Progenitor cell of endocrine pancreas (in vitro differentiated cells): ENCODE data around the gene GABPB1. TPM values are rescaled to one million over a fixed set of nuclear protein-coding genes. Genes with fewer than 3 reads are reported as not detected.

Experiments used
- DNase-seq: peaks from one replicate; pipeline ENCODE4 v3.0.0; 2021; ENCODE audit warnings: low spot score; ENCODE audit not compliant: unreplicated experiment
- H3K27ac Mint-ChIP-seq: 2 replicates; pipeline ENCODE4 v1.8.0; 2021; ENCODE audit warnings: mild to moderate bottlenecking, moderate library complexity, mixed read lengths
- H3K27me3 Mint-ChIP-seq: 2 replicates; pipeline ENCODE4 v1.8.0; 2021; ENCODE audit warnings: mixed read lengths
- H3K36me3 Mint-ChIP-seq: 2 replicates; pipeline ENCODE4 v1.8.0; 2022; ENCODE audit warnings: mixed read lengths; ENCODE audit not compliant: insufficient read depth
- H3K4me1 Mint-ChIP-seq: 2 replicates; pipeline ENCODE4 v1.8.0; 2021; ENCODE audit warnings: low read depth, mixed read lengths
- H3K4me3 Mint-ChIP-seq: 2 replicates; pipeline ENCODE4 v1.8.0; 2021; ENCODE audit warnings: low read depth, mild to moderate bottlenecking, moderate library complexity, mixed read lengths
- H3K9me3 Mint-ChIP-seq: 2 replicates; pipeline ENCODE4 v1.8.0; 2021; ENCODE audit warnings: low read depth, mixed read lengths
- total RNA-seq: library from RNA; stranded (reverse); gene quantifications from 2 replicates; pipeline ENCODE4 v1.2.1, GENCODE V29; 2021
- TF ChIP-seq, protein P1 (sequence below): fragments of 200-600 bp; sonication (generic); IDR thresholded peaks from one replicate; pipeline ENCODE4 v1.5.0; 2021; ENCODE audit warnings: antibody characterized with exemption, mild to moderate bottlenecking; ENCODE audit not compliant: unreplicated experiment

The GABPB1 gene
- total RNA-seq, 1 donor from 2014 or later: 41.7 TPM

DNA sequence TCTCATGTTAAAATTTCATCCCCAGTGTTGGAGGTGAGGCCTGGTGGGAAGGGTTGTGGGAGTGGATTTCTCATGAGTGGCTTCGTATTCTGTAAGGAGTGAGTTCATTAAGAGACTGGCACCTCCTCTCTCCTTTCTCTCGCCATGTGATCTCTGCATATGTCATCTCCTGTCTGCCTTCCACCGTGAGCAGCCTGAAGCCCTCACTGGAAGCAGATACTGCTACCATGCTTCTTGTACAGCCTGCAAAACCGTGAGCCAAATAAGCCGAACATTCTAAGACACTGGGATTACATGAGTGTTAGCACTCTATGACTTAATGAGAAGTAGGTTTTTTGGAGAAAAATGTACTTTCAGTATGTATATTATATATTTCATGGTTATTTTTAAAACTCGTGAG lies 6.8 kb upstream of the GABPB1 start:
- Mint-ChIP-seq H3K27ac (no peak overlapping the region), H3K9me3 (no peaks in the 10 kb centered on the region), H3K36me3 (peaks cover 19% of the 10 kb centered on the region)

DNA sequence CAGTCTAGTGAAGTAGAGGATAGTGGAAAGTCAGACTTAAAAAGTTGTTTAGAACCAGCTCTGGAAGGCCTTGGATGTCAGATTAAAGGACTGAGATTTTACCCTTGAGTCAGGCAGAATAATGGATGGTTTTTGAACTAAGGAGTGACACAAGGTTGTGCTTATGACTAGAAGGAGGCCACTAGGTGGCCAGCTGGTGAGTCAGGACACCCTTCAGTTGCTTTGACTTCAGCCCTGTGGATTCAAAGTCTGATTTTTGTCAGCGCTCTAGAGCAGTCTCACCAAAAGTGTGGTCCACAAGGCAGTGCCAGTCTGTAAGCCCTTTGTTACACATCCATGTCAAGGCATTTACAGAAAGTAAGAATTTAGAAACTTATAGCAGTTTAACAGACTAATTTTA lies 3.8 kb upstream of the GABPB1 start:
- Mint-ChIP-seq H3K27ac (no peak overlapping the region), H3K9me3 (no peaks in the 10 kb centered on the region), H3K4me1 (peaks cover 15% of the 10 kb centered on the region), H3K36me3 (peaks cover 22% of the 10 kb centered on the region), H3K27me3 (no peaks in the 10 kb centered on the region), H3K4me3 (no peak overlapping the region)
- TF ChIP-seq, protein P1, sequence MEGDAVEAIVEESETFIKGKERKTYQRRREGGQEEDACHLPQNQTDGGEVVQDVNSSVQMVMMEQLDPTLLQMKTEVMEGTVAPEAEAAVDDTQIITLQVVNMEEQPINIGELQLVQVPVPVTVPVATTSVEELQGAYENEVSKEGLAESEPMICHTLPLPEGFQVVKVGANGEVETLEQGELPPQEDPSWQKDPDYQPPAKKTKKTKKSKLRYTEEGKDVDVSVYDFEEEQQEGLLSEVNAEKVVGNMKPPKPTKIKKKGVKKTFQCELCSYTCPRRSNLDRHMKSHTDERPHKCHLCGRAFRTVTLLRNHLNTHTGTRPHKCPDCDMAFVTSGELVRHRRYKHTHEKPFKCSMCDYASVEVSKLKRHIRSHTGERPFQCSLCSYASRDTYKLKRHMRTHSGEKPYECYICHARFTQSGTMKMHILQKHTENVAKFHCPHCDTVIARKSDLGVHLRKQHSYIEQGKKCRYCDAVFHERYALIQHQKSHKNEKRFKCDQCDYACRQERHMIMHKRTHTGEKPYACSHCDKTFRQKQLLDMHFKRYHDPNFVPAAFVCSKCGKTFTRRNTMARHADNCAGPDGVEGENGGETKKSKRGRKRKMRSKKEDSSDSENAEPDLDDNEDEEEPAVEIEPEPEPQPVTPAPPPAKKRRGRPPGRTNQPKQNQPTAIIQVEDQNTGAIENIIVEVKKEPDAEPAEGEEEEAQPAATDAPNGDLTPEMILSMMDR: peak; percentile 50
- no peak for DNase-seq

More for the DNA sequence above, 6.8 kb upstream of the GABPB1 start:
- Mint-ChIP-seq H3K4me1 (peaks cover 7% of the 10 kb centered on the region), H3K4me3 (no peak overlapping the region), H3K27me3 (no peaks in the 10 kb centered on the region)
- DNase-seq: no peak
- TF ChIP-seq, protein P1: no peak

DNA sequence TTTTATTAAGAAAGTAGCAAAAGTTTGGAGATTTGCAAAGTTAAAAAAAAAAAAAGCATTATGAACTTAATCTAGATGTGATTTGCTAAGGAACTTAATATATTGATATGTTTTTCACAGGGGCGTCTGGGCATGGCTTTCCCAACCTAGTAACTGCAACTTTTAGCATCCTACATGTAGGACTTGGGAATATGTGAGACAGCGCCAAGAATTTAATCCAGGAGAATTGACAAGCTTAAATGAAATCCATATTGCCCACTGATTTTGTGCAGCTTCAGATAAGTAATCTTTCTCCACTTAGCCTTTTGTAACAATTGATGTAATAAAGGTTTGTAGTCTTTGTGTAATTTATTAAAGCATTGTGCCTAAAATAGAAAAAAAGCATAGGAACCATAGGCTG lies 982 bp upstream of the GABPB1 start:
- DNase-seq: no peak
- no peaks in the 10 kb centered on the region for H3K27me3 Mint-ChIP-seq
- H3K4me3 Mint-ChIP-seq: peak overlapping the region; percentile 95
- H3K4me1 Mint-ChIP-seq: peaks cover 27% of the 10 kb centered on the region
- TF ChIP-seq, protein P1: no peak
- peaks cover 17% of the 10 kb centered on the region for H3K36me3 Mint-ChIP-seq
- peak overlapping the region; percentile 100 for H3K27ac Mint-ChIP-seq
- no peaks in the 10 kb centered on the region for H3K9me3 Mint-ChIP-seq

DNA sequence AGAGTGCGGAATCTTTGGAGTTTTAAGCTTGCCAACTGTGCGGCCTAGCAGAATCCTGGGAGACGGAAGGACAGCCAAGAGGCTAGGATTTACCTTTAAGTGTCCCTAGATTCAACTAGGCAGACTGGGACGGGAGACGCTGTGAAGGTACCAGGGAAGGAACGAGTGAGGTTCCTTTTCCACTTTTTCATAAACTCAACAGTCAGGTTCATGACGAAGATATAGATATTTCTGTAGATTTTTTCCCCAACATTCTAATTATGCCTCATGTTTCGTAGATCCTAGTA lies 564 bp upstream of the GABPB1 start:
- H3K27me3 Mint-ChIP-seq: no peaks in the 10 kb centered on the region
- no peaks in the 10 kb centered on the region for H3K9me3 Mint-ChIP-seq
- no peak for DNase-seq
- TF ChIP-seq, protein P1: no peak
- H3K4me1 Mint-ChIP-seq: peaks cover 31% of the 10 kb centered on the region
- H3K4me3 Mint-ChIP-seq: peak overlapping the region; percentile 95
- H3K27ac Mint-ChIP-seq: peak overlapping the region; percentile 100
- H3K36me3 Mint-ChIP-seq: peaks cover 17% of the 10 kb centered on the region

DNA sequence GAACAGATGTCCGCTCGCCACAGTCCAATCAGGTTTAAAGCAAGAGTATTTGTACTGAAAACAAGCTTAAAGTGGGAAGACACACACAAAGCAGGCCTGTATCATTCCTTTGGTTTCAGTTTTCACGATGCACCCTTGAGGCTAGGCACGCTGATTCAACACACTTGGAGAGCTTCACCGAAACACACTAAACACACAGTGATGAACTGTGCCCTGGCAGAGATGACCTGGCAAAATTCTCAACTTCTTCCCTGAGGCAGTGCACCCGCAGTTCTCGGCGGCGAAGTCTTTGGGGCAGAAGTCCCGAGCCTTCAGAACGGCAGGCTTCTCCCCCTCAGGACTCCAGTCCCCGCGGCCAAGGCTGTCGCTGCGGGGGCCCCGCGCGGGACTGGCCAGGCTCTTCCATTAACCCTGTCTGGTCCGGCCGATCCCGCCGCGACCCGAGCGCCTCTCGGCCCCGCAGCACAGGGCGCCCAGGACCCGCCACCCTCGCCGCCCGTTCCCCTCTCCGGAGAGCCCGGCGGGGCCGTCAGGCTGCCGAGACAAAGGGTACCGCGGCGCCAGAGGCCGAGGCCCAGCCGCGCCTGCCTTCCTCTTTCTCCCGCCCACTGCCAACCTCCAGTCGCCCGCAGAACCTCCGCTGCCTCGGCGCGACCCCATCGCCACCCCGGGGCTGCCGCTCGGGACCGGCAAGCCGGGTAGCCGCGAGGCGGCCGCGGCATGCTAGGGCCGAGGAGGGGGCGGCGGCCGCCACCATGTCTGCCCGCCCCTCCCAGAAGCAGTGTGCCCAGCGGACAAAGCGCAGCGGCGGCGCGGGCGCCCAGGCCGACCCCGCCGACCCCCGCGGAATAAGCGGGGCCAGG lies 792 bp downstream of the GABPB1 start:
- Mint-ChIP-seq H3K36me3 (peaks cover 17% of the 10 kb centered on the region), H3K27ac (peak overlapping the region; percentile 100), H3K9me3 (no peaks in the 10 kb centered on the region), H3K4me3 (peak overlapping the region; percentile 95), H3K27me3 (no peaks in the 10 kb centered on the region), H3K4me1 (peaks cover 36% of the 10 kb centered on the region)
- TF ChIP-seq, protein P1: no peak
- DNase-seq: peak; percentile 43
